ENCODE results near the gene DGKG.

DGKG gene

GRCh38 chr3:186236357-186237020 is 125.5 kb downstream of the DGKG start:
- no peak for DNase-seq

DNA sequence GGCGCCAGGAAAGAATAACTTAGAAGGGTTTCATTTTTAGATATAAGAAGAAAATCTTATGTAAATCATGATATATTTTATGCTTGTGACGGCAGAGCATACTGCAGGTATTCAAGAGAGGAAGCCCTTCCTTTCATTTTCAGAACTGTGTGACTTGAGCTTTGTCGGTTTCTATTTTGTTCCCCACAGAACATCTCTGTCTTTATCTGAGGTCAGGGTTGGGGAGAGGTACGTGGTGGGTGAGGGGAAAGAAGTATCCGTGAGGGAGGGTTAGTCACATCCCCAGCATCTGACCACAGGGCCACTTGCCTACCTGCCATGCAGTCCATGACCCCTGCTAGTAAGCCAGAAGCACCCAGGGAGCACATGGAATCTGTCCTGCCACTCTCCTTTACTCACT is 126.5 kb downstream of the DGKG start:
- no peak for DNase-seq

- DNase-seq, result no peak
Measured at GRCh38 chr3:186234152-186234551, 127.9 kb downstream of the DGKG start.

- DNase-seq, result no peak
Measured at GRCh38 chr3:186226482-186226881, 135.6 kb downstream of the DGKG start.

GRCh38 chr3:186225603-186226002 is 136.4 kb downstream of the DGKG start:
- DNase-seq, result no peak

- DNase-seq, result no peak
Measured at GRCh38 chr3:186224041-186224610, 137.9 kb downstream of the DGKG start.

GRCh38 chr3:186223476-186223875 is 138.6 kb downstream of the DGKG start:
- no peak for DNase-seq

DNA sequence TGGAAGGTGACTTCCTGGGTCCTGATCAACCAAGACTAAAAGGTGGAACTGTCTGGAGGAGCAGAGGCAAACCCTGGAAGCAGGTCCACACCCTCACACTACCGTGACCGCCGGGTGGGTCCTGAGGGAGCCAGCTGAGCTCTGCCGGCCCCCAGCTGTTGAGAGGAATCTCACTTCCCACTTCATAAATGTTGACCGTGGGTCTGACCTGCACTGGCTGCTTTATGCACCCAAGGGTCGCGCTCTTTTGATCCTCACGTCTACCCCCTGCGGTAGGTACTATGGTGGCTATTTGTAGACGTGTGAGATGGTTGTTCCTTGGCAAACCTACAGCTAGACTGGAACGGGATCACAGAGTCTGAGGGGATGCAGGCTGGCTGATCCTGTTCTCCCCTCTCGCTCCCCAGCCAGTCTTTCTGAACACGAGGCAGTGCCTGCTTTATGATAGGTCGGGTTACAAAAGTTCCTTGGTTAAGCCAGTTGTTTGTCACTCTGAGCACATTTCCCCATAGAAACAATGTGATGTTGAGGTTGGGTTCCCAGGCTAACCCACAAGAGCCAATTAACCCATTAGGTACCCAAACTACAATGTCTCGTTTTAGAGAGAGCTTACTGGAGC is 140.2 kb downstream of the DGKG start:
- no peak for DNase-seq

DNA sequence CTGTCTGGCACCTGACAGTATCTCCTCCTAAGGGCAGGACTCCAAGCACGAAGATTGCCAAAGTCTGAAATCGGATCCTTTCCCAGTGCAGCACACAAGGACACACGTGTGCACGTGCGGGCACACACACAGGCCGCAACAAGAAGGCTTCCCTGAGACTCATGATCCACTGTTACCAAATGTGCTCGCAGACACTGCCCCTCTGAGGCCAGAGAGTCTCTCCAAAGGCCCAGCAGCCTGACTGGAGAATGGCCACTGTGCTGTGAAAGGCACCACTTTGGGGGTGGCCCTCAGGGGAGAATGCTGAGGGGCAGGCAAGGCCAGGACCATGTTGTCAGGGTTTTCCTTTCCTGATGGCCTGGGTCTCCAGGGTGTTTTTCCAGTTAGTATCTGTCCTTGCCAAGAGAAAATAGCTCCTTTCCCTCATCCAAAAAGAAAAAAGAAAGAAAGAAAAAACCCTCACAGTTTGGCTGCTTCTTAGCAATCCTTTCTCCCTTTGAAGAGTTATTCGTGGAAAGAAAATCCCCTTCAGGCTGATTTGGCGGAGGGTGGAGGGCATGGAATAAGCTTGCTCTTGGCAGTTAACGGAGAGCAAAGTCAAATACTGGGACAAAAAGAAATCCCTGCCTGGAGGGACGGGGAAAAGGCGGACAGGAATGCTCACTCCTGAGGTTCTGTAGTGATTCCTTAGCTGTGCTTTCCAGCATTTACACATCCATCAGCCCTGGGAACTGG is 141.0 kb downstream of the DGKG start:
- DNase-seq, result peak in 1 of 2 experiments; percentile 13

DNA sequence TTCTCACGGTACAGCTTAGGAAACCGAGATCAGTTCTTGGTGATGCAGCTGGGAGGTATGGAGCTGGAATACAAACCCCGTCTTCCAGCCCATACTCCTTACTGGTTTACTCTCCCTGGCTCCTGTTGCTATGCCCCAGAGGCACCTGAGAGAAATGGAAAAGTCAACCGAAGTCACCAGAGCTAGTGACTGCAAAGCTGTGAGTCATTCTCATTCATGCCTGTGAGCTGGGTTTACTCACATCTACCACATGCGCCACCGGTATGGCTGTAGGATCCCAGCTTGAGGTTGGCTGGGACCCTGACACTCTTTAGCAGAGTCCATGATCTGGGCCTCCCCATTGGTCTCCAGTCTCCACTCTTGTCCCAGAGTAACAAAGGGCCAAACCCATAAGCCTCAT is 141.7 kb downstream of the DGKG start:
- no peak for DNase-seq

- DNase-seq, result peak; percentile 28 to 64
Measured at GRCh38 chr3:186219211-186219638, 142.8 kb downstream of the DGKG start.

DNA sequence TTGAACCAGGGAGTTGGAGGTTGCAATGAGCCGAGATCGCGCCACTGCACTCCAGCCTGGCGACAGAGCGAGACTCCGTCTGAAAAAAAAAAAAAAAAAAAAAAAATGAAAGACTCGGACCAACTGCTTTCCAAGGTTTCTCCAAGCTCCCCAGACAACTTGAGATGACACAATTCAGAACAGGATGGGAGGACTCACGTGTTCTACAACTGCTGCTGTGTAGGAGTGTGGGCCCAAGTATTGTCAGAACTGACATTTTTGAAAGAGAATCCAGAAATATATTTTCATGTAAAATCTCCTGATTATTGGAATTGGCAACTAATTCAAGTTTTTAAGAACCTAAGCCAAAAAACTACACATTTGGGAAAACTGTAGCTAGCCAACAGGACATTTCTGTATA is 143.6 kb downstream of the DGKG start:
- DNase-seq, result no peak

GRCh38 chr3:186217820-186218164 is 144.2 kb downstream of the DGKG start:
- no peak for DNase-seq

DNA sequence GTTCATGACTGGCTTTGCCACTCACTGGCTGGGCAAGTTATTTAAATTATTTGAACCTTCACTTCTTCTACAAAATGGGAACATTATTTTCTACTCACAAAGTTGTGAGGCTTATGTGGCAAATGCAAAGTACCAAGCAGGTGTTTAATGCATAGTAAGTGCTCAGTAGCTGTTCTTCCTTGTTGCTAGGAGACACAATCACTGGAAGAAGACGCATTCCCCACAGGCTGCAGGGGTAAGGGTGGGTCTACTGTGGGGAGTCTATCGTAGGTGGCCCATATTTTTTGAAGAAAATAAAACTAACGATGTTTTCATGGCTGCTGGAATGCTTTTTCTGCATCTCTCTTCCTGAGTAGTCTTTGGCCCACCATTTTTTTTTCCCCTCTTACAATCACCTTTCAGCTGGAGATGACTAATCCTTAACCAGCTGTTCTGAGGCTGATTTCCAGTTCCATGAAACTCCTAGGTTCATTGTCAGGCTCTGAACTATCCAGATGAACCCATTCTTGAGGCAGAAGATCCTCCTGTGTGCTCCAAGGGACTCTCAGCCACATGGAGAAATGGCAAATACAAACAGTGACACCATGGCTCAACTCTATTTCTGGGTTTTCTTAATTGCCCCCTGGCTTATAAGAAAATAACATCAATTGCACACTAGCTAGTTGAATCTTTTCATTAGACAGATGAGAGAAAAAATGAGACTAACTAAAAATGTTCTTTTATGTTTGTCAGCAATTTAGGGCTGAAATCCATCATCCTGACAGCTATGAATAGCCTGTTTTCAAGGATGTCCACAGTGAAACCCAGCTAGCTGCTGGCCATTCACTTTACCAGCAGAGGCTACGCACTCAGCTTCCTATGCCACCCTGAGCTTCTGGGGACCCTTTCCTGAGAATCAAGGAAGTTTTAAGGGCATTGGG is 144.9 kb downstream of the DGKG start:
- DNase-seq, result no peak

DNA sequence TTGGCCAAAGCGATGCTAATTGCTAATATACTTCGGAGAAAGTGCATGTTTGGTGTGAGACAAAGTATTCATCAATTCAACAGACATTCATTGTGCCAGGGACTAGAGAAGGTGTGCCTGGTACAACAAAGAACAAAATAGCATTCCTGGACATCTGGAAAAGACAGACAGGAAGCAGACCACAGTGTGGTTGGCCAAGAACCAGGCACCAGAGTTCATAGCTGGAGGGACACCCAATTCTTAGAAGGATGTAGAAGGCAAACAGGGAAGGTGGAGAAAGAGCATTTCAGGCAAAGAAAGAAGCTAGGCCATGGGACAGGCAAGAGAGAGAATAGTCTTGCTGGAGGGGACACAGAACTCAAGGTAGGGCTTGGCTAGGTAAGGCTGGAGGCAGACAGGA is 147.4 kb downstream of the DGKG start:
- no peak for DNase-seq

- no peak for DNase-seq
Measured at GRCh38 chr3:186213946-186214345, 148.1 kb downstream of the DGKG start.

GRCh38 chr3:186212611-186213010 is 149.4 kb downstream of the DGKG start:
- DNase-seq, result no peak

GRCh38 chr3:186210852-186211500 is 151.1 kb downstream of the DGKG start:
- no peak for DNase-seq

GRCh38 chr3:186209810-186210752 is 152.0 kb downstream of the DGKG start:
- DNase-seq, result peak; percentile 25 to 56

DNA sequence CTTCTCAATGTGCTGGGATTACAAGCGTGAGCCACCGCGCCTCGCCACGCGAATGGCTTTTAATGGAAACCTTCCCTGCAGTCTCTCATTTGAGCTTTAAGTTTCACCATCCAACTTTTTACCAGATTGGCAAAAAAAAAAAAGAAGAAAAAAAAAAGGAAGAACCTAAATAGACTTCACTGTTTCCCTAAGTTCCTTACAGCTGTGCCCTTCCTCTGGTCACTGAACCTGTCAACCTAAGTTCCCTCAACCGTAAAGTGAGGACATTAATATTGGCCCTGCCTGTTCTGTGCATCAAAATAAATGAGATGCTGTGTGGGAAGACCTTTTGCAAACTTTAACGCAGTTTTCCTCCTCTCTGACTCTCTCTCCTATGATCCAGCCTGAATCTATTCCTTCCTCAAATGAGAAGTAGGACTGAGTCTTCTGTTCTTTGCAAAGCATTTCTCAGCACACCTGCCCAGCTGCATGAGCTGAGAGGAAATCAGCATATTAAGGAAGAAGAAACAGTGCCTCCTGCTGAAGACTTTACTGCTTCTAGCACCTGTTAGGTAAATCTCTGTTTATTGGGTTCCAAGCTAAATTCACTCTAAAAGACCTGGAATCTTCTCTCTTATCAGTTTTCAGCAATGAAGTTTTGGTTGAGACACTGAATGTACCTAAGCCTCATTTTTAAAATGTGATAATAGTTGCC is 153.6 kb downstream of the DGKG start:
- no peak for DNase-seq

Measured in NCI-H446 (cell line).